K562 (cell line): ENCODE measurements around the gene KRTAP10-11. TPM values are rescaled to one million over a fixed set of nuclear protein-coding genes. Genes with fewer than 3 reads are reported as not detected.
"Not testable (repeated sequence)": the region's sequence is repeated elsewhere in the genome, so short reads cannot be mapped to it uniquely, and the experiment has no call there.

ENCODE experiments used
- ATAC-seq: fragments of 200-7000 bp; cut with Tn5 transposase; 3 replicates; pipeline ENCODE4 v1.9.1; 2020; ENCODE audit warnings: moderate library complexity
- BruUV-seq: library from RNA; stranded (reverse); fragments of 400-500 nt; replicated peaks from 2 replicates; lab custom pipeline; 2021; lab: Mats Ljungman, UMichigan
- CTCF ChIA-PET: fragments of 300-600 bp; formaldehyde crosslinking; extraction: SDS; loops from one replicate; lab custom pipeline; 2021; ENCODE audit warnings: low intra/inter-chr PET ratio; lab: Yijun Ruan, JAX
- POLR2A ChIA-PET: fragments of 300-600, 350-650 bp; sonication (Branson Sonifier 250); formaldehyde crosslinking; extraction: SDS; loops from one replicate; lab custom pipeline; 2021; ENCODE audit warnings: antibody characterized with exemption, inconsistent platforms; lab: Yijun Ruan, JAX
- DNase-seq, 4 experiments: peaks; one replicate each; pipeline versions ENCODE4 v3.0.0 to v3.0.0-alpha.2; 2011 to 2018; ENCODE audit warnings: low spot score in 3 of 4, mixed read lengths in 3 of 4; ENCODE audit errors: extremely low read depth in 1 of 4
- FAIRE-seq: peaks from 2 replicates; lab custom pipeline; 2011; peaks lifted over from hg19 to GRCh38; lab: Jason Lieb, UNC
- H2AFZ ChIP-seq: 2 replicates; pipeline ENCODE4 v1.6.0; 2011; ENCODE audit warnings: low read depth, low read length, control low read depth, inconsistent platforms
- H3K27ac ChIP-seq: fragments of 200-600 bp; 3 replicates; pipeline ENCODE4 v1.8.0; 2011; ENCODE audit warnings: low read depth, mild to moderate bottlenecking, control low read depth, inconsistent platforms, low read length, moderate library complexity, mixed read lengths; ENCODE audit errors: extremely low read depth
- H3K27me3 ChIP-seq, 2 experiments: fragments of 300-600 bp in 1 of 2; 2 replicates in 1 of 2; 3 replicates in 1 of 2; pipeline versions ENCODE4 v1.6.0 to v1.8.0; 2011; ENCODE audit warnings: inconsistent platforms in 2 of 2, low read length in 2 of 2, mild to moderate bottlenecking in 1 of 2, mixed read lengths in 1 of 2, moderate library complexity in 1 of 2; ENCODE audit not compliant: control insufficient read depth in 2 of 2, insufficient read depth in 2 of 2
- H3K36me3 ChIP-seq: fragments of 300-600 bp; 3 replicates; pipeline ENCODE4 v1.8.0; 2011; ENCODE audit warnings: mild to moderate bottlenecking, low read length, inconsistent platforms; ENCODE audit not compliant: control insufficient read depth, insufficient read depth
- H3K4me1 ChIP-seq, 2 experiments: fragments of 200-600 bp in 1 of 2; replicated peaks in 1 of 2; 2 replicates in 1 of 2; 3 replicates in 1 of 2; pipeline versions ENCODE4 v1.5.1 to v1.8.0; 2011; ENCODE audit warnings: inconsistent platforms in 2 of 2, low read length in 2 of 2, mild to moderate bottlenecking in 1 of 2, mixed read lengths in 1 of 2, moderate library complexity in 1 of 2; ENCODE audit not compliant: control insufficient read depth in 2 of 2, insufficient read depth in 2 of 2
- H3K4me2 ChIP-seq: 2 replicates; pipeline ENCODE4 v1.6.1; 2011; ENCODE audit warnings: low read length, control low read depth, inconsistent platforms, mixed read lengths; ENCODE audit not compliant: insufficient read depth
- H3K4me3 ChIP-seq: fragments of 200-600 bp; sonication (generic), shearing (Covaris generic); 2 replicates; pipeline ENCODE4 v1.5.1; 2016; ENCODE audit warnings: control low read depth, inconsistent platforms
- H3K79me2 ChIP-seq: fragments of 200-600 bp; 3 replicates; pipeline ENCODE4 v1.8.0; 2011; ENCODE audit warnings: low read length, inconsistent platforms; ENCODE audit not compliant: control insufficient read depth, insufficient read depth
- H3K9ac ChIP-seq, 2 experiments: 2 replicates each; pipeline versions ENCODE4 v1.6.0 to v1.6.1; 2011; ENCODE audit warnings: low read depth in 2 of 2, low read length in 2 of 2, control low read depth in 1 of 2, inconsistent platforms in 1 of 2, mild to moderate bottlenecking in 1 of 2, mixed read lengths in 1 of 2; ENCODE audit not compliant: insufficient read depth in 1 of 2
- H3K9me1 ChIP-seq: one replicate; pipeline ENCODE4 v1.6.0; 2011; ENCODE audit warnings: inconsistent platforms, mild to moderate bottlenecking, low read length, moderate library complexity; ENCODE audit not compliant: control insufficient read depth, insufficient read depth
- H3K9me3 ChIP-seq: replicated peaks from 2 replicates; pipeline ENCODE4 v1.5.1; 2011; ENCODE audit warnings: low read depth, low read length, inconsistent platforms; ENCODE audit not compliant: control insufficient read depth, insufficient read depth
- H4K20me1 ChIP-seq: replicated peaks from 2 replicates; pipeline ENCODE4 v1.6.1; 2011; ENCODE audit warnings: low read length, inconsistent platforms, mixed read lengths; ENCODE audit not compliant: control insufficient read depth, insufficient read depth
- CHD7 ChIP-seq: fragments of 200-600 bp; sonication (generic); IDR thresholded peaks from one replicate; pipeline ENCODE4 v1.6.1; 2012; ENCODE audit warnings: mild to moderate bottlenecking, low read depth, low read length, inconsistent platforms
- HDAC3 ChIP-seq: fragments of 450-650 bp; IDR thresholded peaks from 2 replicates; pipeline ENCODE4 v1.6.1; 2018; ENCODE audit warnings: borderline replicate concordance, mild to moderate bottlenecking, moderate library complexity; ENCODE audit not compliant: partially characterized antibody
- ILF3 ChIP-seq: fragments of 450-650 bp; IDR thresholded peaks from 2 replicates; pipeline ENCODE4 v1.6.1; 2018; ENCODE audit warnings: antibody characterized with exemption, mild to moderate bottlenecking, moderate library complexity, borderline replicate concordance
- RFX5 ChIP-seq: IDR thresholded peaks from 2 replicates; pipeline ENCODE4 v1.6.1; 2011; ENCODE audit warnings: low read depth, mild to moderate bottlenecking, improper control_type of control experiment, low read length
- WGBS: fragments of 100-300 bp; shearing (Covaris generic); methylation state at CpG from one replicate; pipeline ENCODE4 v1.1.6; 2016; ENCODE audit warnings: low coverage, mixed read lengths; ENCODE audit not compliant: insufficient coverage; ENCODE audit errors: missing lambda C conversion rate; 5-methylcytosine and 5-hydroxymethylcytosine counted together
- in situ Hi-C: fragments of 300-500 bp; cut with MboI; formaldehyde crosslinking; loops from 4 replicates; pipeline ENCODE4 v1.15.0; 2018; ENCODE audit warnings: inconsistent platforms, mixed read lengths
- intact Hi-C: fragments of 100-400 bp; cut with micrococcal nuclease; formaldehyde crosslinking; loops from 2 replicates; pipeline ENCODE4 v1.14.2; 2022
- polyA plus RNA-seq, 8 experiments: library from polyadenylated mRNA; depleted of rRNA in 4 of 8; stranded (reverse) in 5 of 8; unstranded in 3 of 8; fragments of >200 nt; fragmentation: Nextera tagmentation in 2 of 8; fragmentation: Illumina TruSeq in 1 of 8; extraction: Ambion mirVana in 2 of 8; extraction: Trizol in 1 of 8; gene quantifications; 2 replicates each; pipeline versions ENCODE4 v1.2.1 to v1.2.3, GENCODE V29; 2011 to 2014; ENCODE audit warnings: inconsistent platforms in 1 of 8, missing spikeins in 1 of 8
- total RNA-seq, 7 experiments: library from RNA; depleted of rRNA in 6 of 7; stranded (reverse); fragments of >200 nt in 6 of 7; fragmentation: Illumina TruSeq in 2 of 7; extraction: Trizol in 2 of 7; gene quantifications; 2 replicates each; pipeline versions ENCODE4 v1.2.1 to v1.2.3, GENCODE V29; 2011 to 2021; ENCODE audit warnings: low replicate concordance in 1 of 7

KRTAP10-11 gene
- total and polyA plus RNA-seq, 9 of the 15 experiments (the other 6 are each of a cell fraction or from before 2014, with no cell fraction given): not detected

DNA sequence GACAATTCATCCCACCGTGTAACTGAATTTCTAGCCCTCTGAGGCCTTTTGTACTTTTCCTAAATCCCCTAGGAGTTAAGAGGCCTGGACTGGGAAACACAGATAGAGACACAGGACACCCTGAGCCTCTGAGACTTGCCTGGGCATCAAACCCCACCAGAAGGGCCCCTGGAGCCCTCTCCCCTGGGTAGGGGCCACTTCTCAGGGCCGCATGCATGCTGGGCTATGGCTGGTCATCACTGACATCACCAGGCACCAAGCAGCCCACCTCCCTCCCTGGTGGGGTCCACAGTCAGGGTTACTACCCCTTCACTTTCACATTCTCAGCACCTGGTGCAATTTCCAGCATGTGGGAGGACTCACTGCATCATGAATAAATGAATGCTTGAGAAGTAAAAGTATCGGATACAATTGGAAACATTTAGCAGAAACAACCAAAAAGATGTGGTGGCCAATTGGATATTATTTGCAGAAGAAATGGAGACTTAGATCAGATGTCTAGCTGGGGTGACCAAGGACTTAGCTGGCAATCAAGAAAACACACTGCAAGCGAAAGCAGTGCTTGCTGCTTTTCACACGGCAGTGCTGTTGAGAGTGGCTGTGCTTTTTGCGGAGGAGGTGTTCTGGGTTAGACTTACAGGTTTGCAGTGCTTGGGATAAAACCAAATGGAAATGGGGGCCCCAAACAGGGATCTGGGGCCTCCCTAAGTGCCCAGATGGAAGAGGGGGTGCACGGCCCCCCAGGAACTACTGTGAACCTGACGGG, 46.8 kb upstream of the KRTAP10-11 start (continued):
- TF ChIP-seq CHD7 (no peak), ILF3 (no peak), HDAC3 (no peak), RFX5 (no peak)

DNA sequence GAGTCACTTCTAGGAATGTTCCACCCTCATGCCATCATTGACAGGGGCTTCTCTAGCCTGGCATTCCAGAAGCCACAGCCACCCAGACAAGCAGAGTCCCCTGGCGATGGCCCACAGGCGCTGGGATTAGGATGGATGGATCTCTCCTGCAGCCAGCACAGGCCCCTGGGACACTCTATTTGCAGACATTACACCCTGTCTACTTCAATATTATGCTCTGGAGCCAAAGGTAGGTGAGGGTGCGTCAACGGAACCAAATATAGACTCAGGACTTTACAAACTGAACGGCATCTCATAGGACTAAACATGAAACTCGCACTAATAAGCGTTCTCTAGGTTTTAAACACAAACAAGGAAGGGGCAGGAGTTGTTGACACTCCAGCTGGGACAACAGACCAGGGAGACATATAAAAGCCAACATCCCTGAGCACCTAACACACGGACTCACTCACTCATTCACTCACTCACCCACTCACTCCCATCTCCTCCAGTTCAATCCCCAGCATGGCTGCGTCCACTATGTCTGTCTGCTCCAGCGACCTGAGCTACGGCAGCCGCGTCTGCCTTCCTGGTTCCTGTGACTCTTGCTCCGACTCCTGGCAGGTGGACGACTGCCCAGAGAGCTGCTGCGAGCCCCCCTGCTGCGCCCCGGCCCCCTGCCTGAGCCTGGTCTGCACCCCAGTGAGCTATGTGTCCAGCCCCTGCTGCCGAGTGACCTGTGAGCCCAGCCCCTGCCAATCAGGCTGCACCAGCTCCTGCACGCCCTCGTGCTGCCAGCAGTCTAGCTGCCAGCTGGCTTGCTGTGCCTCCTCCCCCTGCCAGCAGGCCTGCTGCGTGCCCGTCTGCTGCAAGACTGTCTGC, 45.9 kb upstream of the KRTAP10-11 start, which contains the start of gene KRTAP10-7:
Gene KRTAP10-7, plus strand, starts transcription at position 480 of the 861 bp plus-strand sequence. Its CDS starts 25 bp downstream, at position 505.
- H3K79me2 ChIP-seq, ATAC-seq, FAIRE-seq, BruUV-seq, intact Hi-C loops, H3K9ac ChIP-seq, H4K20me1 ChIP-seq, POLR2A ChIA-PET, H3K4me2 ChIP-seq, CTCF ChIA-PET, DNase-seq, H3K9me3 ChIP-seq, H3K4me3 ChIP-seq, H2AFZ ChIP-seq, H3K9me1 ChIP-seq, in situ Hi-C loops, H3K27ac ChIP-seq, H3K36me3 ChIP-seq: not testable (repeated sequence)
- under 1% methylated on average over 13 of the region's 23 CpGs for WGBS
- H3K27me3 ChIP-seq: peaks cover 9 to 48% of the 10 kb centered on the region in 2 experiments
- peaks cover 1 to 16% of the 10 kb centered on the region in 2 experiments; a peak in 3 of 5 replicates for H3K4me1 ChIP-seq
